Measurements from ENCODE around the gene TH. TPM values are rescaled to one million over a fixed set of nuclear protein-coding genes. Genes with fewer than 3 reads are reported as not detected.

The TH gene
- total and polyA plus RNA-seq, 2 donors (not counting 1 experiment from before 2014, with no cell fraction given): not detected

DNA sequence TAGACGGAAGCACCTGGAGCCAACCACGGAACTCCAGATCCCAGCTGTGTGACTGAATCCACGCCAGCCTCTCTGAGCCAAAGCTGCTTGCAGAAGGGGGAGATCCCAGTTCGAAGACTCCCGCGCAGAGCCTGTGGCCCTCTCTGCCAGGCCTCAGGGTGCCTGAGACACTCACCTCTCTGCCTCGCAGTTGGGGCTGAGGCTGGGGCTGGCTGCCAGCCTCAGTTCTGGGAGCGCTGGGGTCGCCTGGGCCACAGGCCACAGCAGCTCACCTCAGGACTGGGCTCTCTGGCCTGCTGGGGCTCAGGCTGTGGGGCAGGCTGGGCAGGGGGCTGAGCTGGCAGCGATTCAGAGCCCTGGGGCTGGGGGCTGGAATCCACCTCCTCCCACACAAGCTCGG is 24.2 kb downstream of the TH start:
- CTCF ChIA-PET: interaction anchor here (6.9 to 7.7 kb wide), 2 partner anchors 111 to 454 kb away, joined by 156 to 217 read pairs; no protein-coding TSS in a partner anchor
- Histone ChIP-seq H3K4me1 (ENCODE audit: control insufficient read depth in 2 of 2, insufficient read depth in 2 of 2, low read length in 2 of 2) (peaks cover 19 to 20% of the 10 kb centered on the region in 2 donors), H3K4me2 (replicated peaks; ENCODE audit: low read depth, low read length, poor library complexity, severe bottlenecking) (no peak overlapping the region), H4K20me1 (ENCODE audit: control insufficient read depth, insufficient read depth, low read length, poor library complexity, severe bottlenecking) (no peaks in the 10 kb centered on the region), H3K79me2 (ENCODE audit: control insufficient read depth, insufficient read depth, low read length) (no peaks in the 10 kb centered on the region), H3K27ac (ENCODE audit: low read length in 2 of 2) (no peak overlapping the region), H2AFZ (ENCODE audit: insufficient read depth, low read depth, low read length, poor library complexity, severe bottlenecking) (no peak overlapping the region), H3K9ac (ENCODE audit: low read length) (no peak overlapping the region), H3K4me3 (ENCODE audit: control extremely low read depth in 1 of 5, extremely low read depth in 1 of 5, insufficient read depth in 1 of 5, low read depth in 2 of 5, low read length in 4 of 5) (no peak overlapping the region), H3K36me3 (replicated peaks in 1 of 2; ENCODE audit: control extremely low read depth in 1 of 2, control insufficient read depth in 1 of 2, extremely low read depth in 1 of 2, insufficient read depth in 2 of 2, low read length in 1 of 2) (no peaks in the 10 kb centered on the region), H3K9me3 (ENCODE audit: control extremely low read depth in 1 of 3, control insufficient read depth in 2 of 3, insufficient read depth in 1 of 3, low read length in 2 of 3) (peaks cover 0 to 3% (median 0%) of the 10 kb centered on the region in 3 donors), H3K27me3 (replicated peaks in 1 of 4; ENCODE audit: control extremely low read depth in 1 of 4, control insufficient read depth in 3 of 4, insufficient read depth in 4 of 4, low read length in 3 of 4) (peaks cover 0 to 70% (median 36%) of the 10 kb centered on the region in 4 experiments)
- peaks cover 21% of the 10 kb centered on the region for H3K4me1 Mint-ChIP-seq
- no peak for TF ChIP-seq EZH2 (IDR thresholded peaks at IDR 0.05; ENCODE audit: borderline replicate concordance, insufficient read depth, low read depth, low read length, poor library complexity, severe bottlenecking)
- TF ChIP-seq, protein P1, sequence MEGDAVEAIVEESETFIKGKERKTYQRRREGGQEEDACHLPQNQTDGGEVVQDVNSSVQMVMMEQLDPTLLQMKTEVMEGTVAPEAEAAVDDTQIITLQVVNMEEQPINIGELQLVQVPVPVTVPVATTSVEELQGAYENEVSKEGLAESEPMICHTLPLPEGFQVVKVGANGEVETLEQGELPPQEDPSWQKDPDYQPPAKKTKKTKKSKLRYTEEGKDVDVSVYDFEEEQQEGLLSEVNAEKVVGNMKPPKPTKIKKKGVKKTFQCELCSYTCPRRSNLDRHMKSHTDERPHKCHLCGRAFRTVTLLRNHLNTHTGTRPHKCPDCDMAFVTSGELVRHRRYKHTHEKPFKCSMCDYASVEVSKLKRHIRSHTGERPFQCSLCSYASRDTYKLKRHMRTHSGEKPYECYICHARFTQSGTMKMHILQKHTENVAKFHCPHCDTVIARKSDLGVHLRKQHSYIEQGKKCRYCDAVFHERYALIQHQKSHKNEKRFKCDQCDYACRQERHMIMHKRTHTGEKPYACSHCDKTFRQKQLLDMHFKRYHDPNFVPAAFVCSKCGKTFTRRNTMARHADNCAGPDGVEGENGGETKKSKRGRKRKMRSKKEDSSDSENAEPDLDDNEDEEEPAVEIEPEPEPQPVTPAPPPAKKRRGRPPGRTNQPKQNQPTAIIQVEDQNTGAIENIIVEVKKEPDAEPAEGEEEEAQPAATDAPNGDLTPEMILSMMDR (IDR thresholded peaks at IDR 0.05): no peak
- WGBS (ENCODE audit: insufficient coverage): 43% methylated on average over 9 of the region's 11 CpGs
- POLR2A ChIA-PET: no interaction called here
- intact Hi-C loops (cut with micrococcal nuclease): no loop called here
- H3K9me3 Mint-ChIP-seq (ENCODE audit: insufficient read depth): no peaks in the 10 kb centered on the region
- H3K27ac Mint-ChIP-seq: no peak overlapping the region
- ATAC-seq (ENCODE audit: low read depth) (no peak), DNase-seq (no peak)
- peaks cover 62% of the 10 kb centered on the region for H3K27me3 Mint-ChIP-seq
- no peak overlapping the region for H3K4me3 Mint-ChIP-seq

DNA sequence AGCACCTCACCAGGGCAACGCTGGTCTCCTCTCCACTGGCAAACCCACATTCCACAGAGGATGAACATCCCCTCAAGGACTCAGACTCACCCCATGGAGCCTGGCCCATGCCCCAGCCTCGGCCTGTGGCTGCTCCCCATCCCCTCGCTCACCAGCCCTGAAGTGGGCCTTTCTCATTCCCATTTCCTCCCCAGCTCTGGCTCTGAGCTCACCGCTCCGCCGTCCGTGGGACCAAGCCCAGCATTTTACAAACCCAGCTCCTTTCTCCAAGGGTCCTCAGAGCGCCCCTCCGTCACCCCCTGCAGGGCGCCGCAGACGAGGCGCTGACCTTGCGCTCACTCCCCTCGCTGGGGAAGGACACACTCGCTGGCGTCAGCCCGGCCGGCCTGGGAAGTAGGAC is 25.6 kb downstream of the TH start:
- no peak for DNase-seq
- Histone ChIP-seq H3K4me1 (ENCODE audit: control insufficient read depth in 2 of 2, insufficient read depth in 2 of 2, low read length in 2 of 2) (peaks cover 10 to 15% of the 10 kb centered on the region in 2 donors), H3K4me2 (replicated peaks; ENCODE audit: low read depth, low read length, poor library complexity, severe bottlenecking) (no peak overlapping the region), H3K36me3 (replicated peaks in 1 of 2; ENCODE audit: control extremely low read depth in 1 of 2, control insufficient read depth in 1 of 2, extremely low read depth in 1 of 2, insufficient read depth in 2 of 2, low read length in 1 of 2) (no peaks in the 10 kb centered on the region), H2AFZ (ENCODE audit: insufficient read depth, low read depth, low read length, poor library complexity, severe bottlenecking) (no peak overlapping the region), H3K9me3 (ENCODE audit: control extremely low read depth in 1 of 3, control insufficient read depth in 2 of 3, insufficient read depth in 1 of 3, low read length in 2 of 3) (peaks cover 0 to 4% (median 0%) of the 10 kb centered on the region in 3 donors), H4K20me1 (ENCODE audit: control insufficient read depth, insufficient read depth, low read length, poor library complexity, severe bottlenecking) (no peaks in the 10 kb centered on the region), H3K79me2 (ENCODE audit: control insufficient read depth, insufficient read depth, low read length) (no peaks in the 10 kb centered on the region), H3K27ac (ENCODE audit: low read length in 2 of 2) (no peak overlapping the region), H3K9ac (ENCODE audit: low read length) (no peak overlapping the region), H3K4me3 (ENCODE audit: control extremely low read depth in 1 of 5, extremely low read depth in 1 of 5, insufficient read depth in 1 of 5, low read depth in 2 of 5, low read length in 4 of 5) (no peak overlapping the region), H3K27me3 (replicated peaks in 1 of 4; ENCODE audit: control extremely low read depth in 1 of 4, control insufficient read depth in 3 of 4, insufficient read depth in 4 of 4, low read length in 3 of 4) (peaks cover 0 to 78% (median 46%) of the 10 kb centered on the region in 4 experiments)
- CTCF ChIA-PET: interaction anchor here (1.0 to 1.2 kb wide), 2 partner anchors 12 to 493 kb away, joined by 3 read pairs; no protein-coding TSS in a partner anchor
- intact Hi-C loops (cut with micrococcal nuclease): no loop called here
- Mint-ChIP-seq H3K27ac (no peak overlapping the region), H3K4me3 (no peak overlapping the region), H3K27me3 (peaks cover 69% of the 10 kb centered on the region), H3K4me1 (peaks cover 11% of the 10 kb centered on the region), H3K9me3 (ENCODE audit: insufficient read depth) (no peaks in the 10 kb centered on the region)
- TF ChIP-seq, protein P1 (IDR thresholded peaks at IDR 0.05): no peak
- no peak for TF ChIP-seq EZH2 (IDR thresholded peaks at IDR 0.05; ENCODE audit: borderline replicate concordance, insufficient read depth, low read depth, low read length, poor library complexity, severe bottlenecking)
- WGBS (ENCODE audit: insufficient coverage): 45% methylated on average over 13 of the region's 19 CpGs
- POLR2A ChIA-PET: no interaction called here
- no peak for ATAC-seq (ENCODE audit: low read depth)
